Activated CD4-positive, alpha-beta memory T cell treated with anti-CD3 and anti-CD28 coated beads for 36 hours (primary cell): Measurements from ENCODE around the gene HLA-DRB5. TPM values are rescaled to one million over a fixed set of nuclear protein-coding genes. Genes with fewer than 3 reads are reported as not detected.
"Not testable (repeated sequence)": the region's sequence is repeated elsewhere in the genome, so short reads cannot be mapped to it uniquely, and the experiment has no call there.

ENCODE experiments used
- CTCF ChIA-PET: fragments of 350-600 bp; sonication (Branson Sonifier 250); formaldehyde crosslinking; loops from one replicate; lab custom pipeline; 2021; ENCODE audit warnings: antibody characterized with exemption, inconsistent platforms; lab: Charles Lee
- POLR2A ChIA-PET: fragments of 350-600 bp; sonication (Branson Sonifier 250); formaldehyde crosslinking; loops from one replicate; lab custom pipeline; 2021; ENCODE audit warnings: antibody characterized with exemption; lab: Charles Lee
- DNase-seq: peaks from one replicate; pipeline ENCODE4 v3.0.0-alpha.2; 2020
- H3K27ac Mint-ChIP-seq: one replicate; pipeline ENCODE4 v1.8.0; 2021; ENCODE audit warnings: mixed read lengths
- H3K27me3 Mint-ChIP-seq: one replicate; pipeline ENCODE4 v1.8.0; 2021; ENCODE audit warnings: mixed read lengths
- H3K36me3 Mint-ChIP-seq: one replicate; pipeline ENCODE4 v1.8.0; 2021; ENCODE audit warnings: mixed read lengths
- H3K4me1 Mint-ChIP-seq: one replicate; pipeline ENCODE4 v1.8.0; 2021; ENCODE audit warnings: low read depth, mixed read lengths
- H3K4me3 Mint-ChIP-seq: one replicate; pipeline ENCODE4 v1.8.0; 2021; ENCODE audit warnings: mild to moderate bottlenecking, mixed read lengths
- H3K9me3 Mint-ChIP-seq: one replicate; pipeline ENCODE4 v1.8.0; 2021; ENCODE audit warnings: mixed read lengths
- intact Hi-C: fragments of 100-400 bp; cut with micrococcal nuclease; formaldehyde crosslinking; loops from one replicate; pipeline ENCODE4 v1.15.1; 2023
- total RNA-seq, 2 experiments: library from RNA; stranded (reverse); gene quantifications; one replicate each; pipeline ENCODE4 v1.2.3, GENCODE V29; 2021

The HLA-DRB5 gene
- total RNA-seq, result under 1 TPM; 0.48 to 0.82 TPM

DNA sequence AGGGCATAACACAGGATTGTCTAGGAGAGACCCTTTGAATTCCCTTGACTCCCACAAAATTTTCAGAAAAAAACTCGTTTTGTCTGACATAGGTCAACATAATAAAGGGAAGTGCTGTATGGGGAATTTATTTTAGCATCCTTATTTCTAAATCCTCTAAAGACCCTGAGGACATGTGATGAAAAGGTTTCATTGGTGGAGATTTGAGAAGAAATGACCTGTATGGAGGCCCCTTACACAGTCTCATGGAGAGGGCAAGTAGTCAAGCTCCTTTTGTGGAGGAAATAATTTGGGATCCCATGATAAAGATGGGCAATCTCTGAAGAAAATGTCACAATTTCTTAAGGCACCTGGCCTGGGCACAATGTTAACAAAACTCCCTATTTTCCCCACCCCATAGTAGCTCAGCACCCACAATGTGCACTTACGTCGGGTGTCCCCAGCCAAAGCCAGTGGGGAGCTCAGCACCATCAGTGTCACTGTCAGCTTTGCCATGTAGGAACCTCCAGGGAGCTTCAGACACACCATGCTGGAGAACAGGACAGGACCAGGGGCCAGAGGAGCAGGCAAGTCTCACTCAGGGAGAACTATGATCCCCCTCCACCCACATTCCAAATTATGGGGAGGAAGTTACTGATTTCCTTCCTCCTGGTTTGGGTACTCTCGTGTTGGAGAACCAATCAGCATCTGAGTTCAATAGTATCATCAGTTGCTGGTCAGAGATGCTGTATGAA is at the start of gene HLA-DRB5:
TSS of gene HLA-DRB5 (minus strand) at position 591 of the 734 bp plus-strand sequence. CDS start at position 528, 63 bp downstream.
- H3K27ac Mint-ChIP-seq, result no peak within 1 kb of the TSS
- POLR2A ChIA-PET, result no interaction called here

DNA sequence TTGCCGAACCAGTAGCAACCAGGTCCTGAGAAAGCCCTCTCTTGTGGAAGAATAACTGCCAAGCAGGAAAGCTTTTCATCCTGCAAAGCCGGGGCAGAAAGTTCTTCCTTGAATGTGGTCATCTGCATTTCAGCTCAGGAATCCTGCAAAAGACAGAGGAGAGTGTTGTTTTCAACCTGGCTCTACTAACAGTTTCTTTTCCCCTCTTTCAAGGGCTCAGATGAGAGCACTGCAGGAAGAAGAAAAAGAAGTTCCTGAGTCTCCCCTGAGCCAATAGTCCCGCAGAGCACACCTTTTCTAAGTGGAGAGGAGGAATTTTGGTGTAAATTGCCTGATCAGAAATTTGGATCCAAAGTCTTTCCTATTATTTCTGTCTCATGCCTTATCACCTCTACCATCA is 48.9 kb upstream of the HLA-DRB5 start:
- H3K27me3 Mint-ChIP-seq, result no peaks in the 10 kb centered on the region
- ChIA-PET CTCF (interaction anchor here (0.6 kb wide), 1 partner anchor 103 kb away, joined by 3 read pairs; no protein-coding TSS in a partner anchor), POLR2A (no interaction called here)
- intact Hi-C loops, result no loop called here
- no peaks in the 10 kb centered on the region for H3K36me3 Mint-ChIP-seq
- H3K9me3 Mint-ChIP-seq, result no peaks in the 10 kb centered on the region
- no peak for DNase-seq
- H3K4me3 Mint-ChIP-seq, result no peak overlapping the region
- H3K27ac Mint-ChIP-seq, result no peak overlapping the region
- H3K4me1 Mint-ChIP-seq, result peaks cover 4% of the 10 kb centered on the region

More for the DNA sequence above, at the start of gene HLA-DRB5:
- H3K9me3 Mint-ChIP-seq, result no peaks in the 10 kb centered on the region
- H3K27me3 Mint-ChIP-seq, result no peaks in the 10 kb centered on the region
- H3K4me3 Mint-ChIP-seq, result peak within 1 kb of the TSS; percentile 48
- intact Hi-C loops, result loop anchor here (5.0 kb wide), 1 partner anchor 42 kb away; no protein-coding TSS in a partner anchor
- CTCF ChIA-PET, result no interaction called here
- no peaks in the 10 kb centered on the region for H3K36me3 Mint-ChIP-seq
- no peak for DNase-seq
- no peaks in the 10 kb centered on the region for H3K4me1 Mint-ChIP-seq

DNA sequence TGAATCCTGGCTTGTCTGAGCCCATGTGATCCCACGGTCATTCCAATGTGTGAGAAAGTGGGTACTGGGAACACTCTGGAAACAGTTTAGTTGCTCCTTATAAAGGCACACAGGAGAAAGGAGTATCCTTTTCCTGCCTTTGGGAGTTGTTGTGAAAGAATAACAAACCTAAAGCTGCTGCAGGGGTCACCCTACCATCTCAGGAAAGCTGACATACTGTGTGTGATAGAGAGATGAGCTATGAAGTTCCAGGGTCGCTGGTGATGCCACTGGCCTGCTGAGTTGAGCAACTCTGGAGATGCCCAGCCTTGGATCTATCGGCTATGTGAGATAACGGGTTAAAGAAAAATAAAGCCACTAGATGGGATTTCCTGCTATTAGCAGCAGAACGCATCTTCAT is 47.4 kb upstream of the HLA-DRB5 start:
- intact Hi-C loops, CTCF ChIA-PET, H3K4me1 Mint-ChIP-seq, H3K9me3 Mint-ChIP-seq, H3K27me3 Mint-ChIP-seq, H3K27ac Mint-ChIP-seq, H3K36me3 Mint-ChIP-seq, DNase-seq, POLR2A ChIA-PET, H3K4me3 Mint-ChIP-seq: not testable (repeated sequence)

DNA sequence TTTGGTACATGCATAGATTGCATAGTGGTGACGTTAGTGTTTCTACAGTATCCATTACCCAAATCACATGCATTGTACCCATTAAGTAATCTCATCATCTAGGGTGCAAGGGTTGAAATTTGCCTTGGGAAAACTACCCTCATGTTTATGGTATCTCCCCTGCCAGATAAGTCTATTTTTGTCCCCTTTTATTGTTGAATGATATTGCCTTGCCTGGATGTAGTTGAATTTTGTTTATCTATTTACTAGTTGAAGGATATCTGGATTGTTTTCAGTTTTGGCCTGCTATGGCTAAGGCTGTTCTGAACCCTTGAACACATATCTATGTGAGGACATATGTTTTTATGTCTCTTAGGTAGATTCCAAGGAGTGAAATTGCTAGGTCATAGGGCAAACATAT is 46.2 kb upstream of the HLA-DRB5 start:
- no peaks in the 10 kb centered on the region for H3K9me3 Mint-ChIP-seq
- no peak overlapping the region for H3K27ac Mint-ChIP-seq
- H3K27me3 Mint-ChIP-seq, result no peaks in the 10 kb centered on the region
- H3K4me1 Mint-ChIP-seq, result peaks cover 4% of the 10 kb centered on the region
- CTCF ChIA-PET, result no interaction called here
- POLR2A ChIA-PET, result no interaction called here
- no peaks in the 10 kb centered on the region for H3K36me3 Mint-ChIP-seq
- H3K4me3 Mint-ChIP-seq, result no peak overlapping the region
- DNase-seq, result no peak
- intact Hi-C loops, result no loop called here

DNA sequence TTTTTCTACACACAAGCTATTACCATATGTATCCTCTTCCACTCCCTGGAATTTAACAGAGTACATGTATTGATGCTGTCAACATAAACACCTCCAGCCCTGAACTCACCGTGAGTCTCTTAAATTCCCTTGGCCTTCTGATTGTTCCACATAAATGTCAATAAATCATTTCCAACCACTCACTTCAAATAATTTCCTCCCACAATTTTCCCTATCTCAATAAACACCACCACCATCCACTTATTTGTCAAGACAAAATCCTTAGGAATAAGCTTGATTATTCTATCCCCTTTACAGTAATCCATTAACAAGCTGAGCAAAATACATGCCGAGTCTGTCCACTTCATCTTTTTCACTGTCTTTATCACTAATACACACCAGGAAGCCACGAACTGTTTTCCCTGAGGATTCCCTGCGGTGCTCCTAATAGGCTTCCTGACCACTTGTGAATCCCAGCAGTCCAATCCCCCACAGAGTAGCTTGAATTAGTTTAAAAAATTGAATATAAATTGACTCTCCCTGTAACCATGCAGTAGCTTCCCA is 40.3 kb upstream of the HLA-DRB5 start:
- Mint-ChIP-seq H3K27me3 (peaks cover 2% of the 10 kb centered on the region), H3K27ac (no peak overlapping the region), H3K4me3 (no peak overlapping the region), H3K9me3 (no peaks in the 10 kb centered on the region), H3K36me3 (no peaks in the 10 kb centered on the region), H3K4me1 (peaks cover 4% of the 10 kb centered on the region)
- ChIA-PET POLR2A (no interaction called here), CTCF (no interaction called here)
- no peak for DNase-seq
- intact Hi-C loops, result loop anchor here (5.0 kb wide), 1 partner anchor 43 kb away; no protein-coding TSS in a partner anchor

DNA sequence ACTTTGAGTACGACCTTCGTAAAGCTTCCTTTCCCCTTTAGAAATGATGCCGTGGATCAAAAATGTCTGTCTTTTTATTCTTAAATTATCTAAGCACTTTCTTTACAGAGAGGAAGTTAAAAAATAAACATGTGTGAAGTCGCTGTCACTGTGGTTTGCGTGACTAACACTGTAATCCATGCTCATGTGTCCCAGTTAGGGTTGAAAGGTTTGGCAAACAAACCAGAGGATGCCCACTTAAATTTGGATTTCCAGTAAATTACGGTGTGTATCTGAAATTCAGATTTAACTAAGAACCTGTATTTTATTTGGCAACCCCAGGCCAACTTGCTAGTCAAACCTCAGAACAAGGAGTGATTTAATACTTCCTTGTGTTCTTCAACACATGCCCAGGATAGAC is 38.5 kb upstream of the HLA-DRB5 start:
- no peaks in the 10 kb centered on the region for H3K36me3 Mint-ChIP-seq

DNA sequence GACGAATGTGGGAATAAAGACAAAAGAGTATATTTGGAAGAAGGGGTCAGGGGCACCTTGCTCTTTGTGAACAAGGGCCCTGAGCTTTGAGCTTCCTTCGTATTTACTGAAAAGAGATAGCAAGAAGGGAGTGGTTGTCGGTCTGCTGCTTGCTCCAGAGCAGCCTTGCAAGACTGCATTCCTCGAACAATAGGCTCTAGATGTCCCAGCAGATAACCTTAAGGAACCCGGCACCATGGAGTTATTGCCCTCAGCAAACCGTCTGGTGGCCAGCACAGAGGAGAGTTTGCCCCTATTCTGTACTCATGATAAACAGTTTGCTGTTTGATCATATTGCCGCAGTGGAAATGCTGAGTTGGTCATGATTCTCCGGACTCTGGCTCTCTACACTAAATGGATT is 36.9 kb upstream of the HLA-DRB5 start:
- POLR2A ChIA-PET, result no interaction called here
- Mint-ChIP-seq H3K27me3 (peaks cover 3% of the 10 kb centered on the region), H3K4me1 (peaks cover 4% of the 10 kb centered on the region), H3K4me3 (no peak overlapping the region), H3K9me3 (no peaks in the 10 kb centered on the region), H3K36me3 (no peaks in the 10 kb centered on the region), H3K27ac (no peak overlapping the region)
- CTCF ChIA-PET, result no interaction called here
- DNase-seq, result no peak
- intact Hi-C loops, result no loop called here

More for the DNA sequence above, 38.5 kb upstream of the HLA-DRB5 start:
- peaks cover 2% of the 10 kb centered on the region for H3K27me3 Mint-ChIP-seq
- H3K4me3 Mint-ChIP-seq, result no peak overlapping the region
- ChIA-PET POLR2A (no interaction called here), CTCF (no interaction called here)
- no peak for DNase-seq
- no peak overlapping the region for H3K27ac Mint-ChIP-seq
- intact Hi-C loops, result no loop called here
- peaks cover 4% of the 10 kb centered on the region for H3K4me1 Mint-ChIP-seq
- H3K9me3 Mint-ChIP-seq, result no peaks in the 10 kb centered on the region

DNA sequence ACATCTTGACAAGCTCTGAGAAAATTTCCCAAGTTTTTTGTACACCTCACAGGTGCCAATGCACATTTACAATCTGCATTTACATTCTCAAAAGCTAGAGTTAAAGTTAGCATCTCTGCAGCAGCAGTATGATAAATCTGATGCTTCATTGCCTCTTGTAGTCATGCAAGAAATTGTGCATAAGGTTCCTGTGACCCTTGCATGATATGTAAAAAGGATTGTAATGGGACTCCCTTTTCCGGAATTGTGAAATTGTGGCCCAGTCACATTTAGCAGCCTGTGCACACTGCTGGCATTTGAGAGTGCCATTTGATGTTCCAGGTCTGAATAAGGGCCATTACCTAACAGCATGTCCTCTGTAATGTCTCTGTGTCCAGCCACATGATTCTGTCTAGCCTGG is 35.4 kb upstream of the HLA-DRB5 start:
- H3K27me3 Mint-ChIP-seq, result peaks cover 4% of the 10 kb centered on the region
- peaks cover 4% of the 10 kb centered on the region for H3K4me1 Mint-ChIP-seq
- CTCF ChIA-PET, result no interaction called here
- H3K4me3 Mint-ChIP-seq, result no peak overlapping the region
- POLR2A ChIA-PET, result no interaction called here
- intact Hi-C loops, result no loop called here
- DNase-seq, result no peak
- no peaks in the 10 kb centered on the region for H3K36me3 Mint-ChIP-seq
- H3K9me3 Mint-ChIP-seq, result no peaks in the 10 kb centered on the region
- no peak overlapping the region for H3K27ac Mint-ChIP-seq

DNA sequence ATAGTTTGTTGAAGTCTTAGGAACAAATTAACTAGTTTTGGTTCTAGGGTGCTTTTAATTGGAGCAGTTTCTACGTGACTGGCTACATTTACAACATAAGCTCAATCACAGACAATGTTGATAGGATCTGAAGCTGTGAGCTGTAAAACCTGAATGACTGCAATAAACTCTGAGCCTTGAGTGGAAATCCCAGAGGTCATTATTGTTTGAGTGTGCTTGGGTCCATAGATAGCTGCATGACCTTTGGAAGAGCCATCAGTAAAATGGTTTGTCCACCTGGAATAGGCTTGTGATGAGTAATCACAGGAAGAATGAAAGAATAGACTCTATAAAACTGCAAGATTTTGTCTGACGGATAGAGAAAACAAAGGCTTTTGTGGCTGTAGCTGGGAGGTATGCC is 32.9 kb upstream of the HLA-DRB5 start:
- H3K4me1 Mint-ChIP-seq, result no peaks in the 10 kb centered on the region
- ChIA-PET POLR2A (no interaction called here), CTCF (no interaction called here)
- H3K27me3 Mint-ChIP-seq, result peaks cover 2% of the 10 kb centered on the region
- H3K27ac Mint-ChIP-seq, result no peak overlapping the region
- no peak overlapping the region for H3K4me3 Mint-ChIP-seq
- intact Hi-C loops, result no loop called here
- no peaks in the 10 kb centered on the region for H3K9me3 Mint-ChIP-seq
- H3K36me3 Mint-ChIP-seq, result no peaks in the 10 kb centered on the region
- no peak for DNase-seq

DNA sequence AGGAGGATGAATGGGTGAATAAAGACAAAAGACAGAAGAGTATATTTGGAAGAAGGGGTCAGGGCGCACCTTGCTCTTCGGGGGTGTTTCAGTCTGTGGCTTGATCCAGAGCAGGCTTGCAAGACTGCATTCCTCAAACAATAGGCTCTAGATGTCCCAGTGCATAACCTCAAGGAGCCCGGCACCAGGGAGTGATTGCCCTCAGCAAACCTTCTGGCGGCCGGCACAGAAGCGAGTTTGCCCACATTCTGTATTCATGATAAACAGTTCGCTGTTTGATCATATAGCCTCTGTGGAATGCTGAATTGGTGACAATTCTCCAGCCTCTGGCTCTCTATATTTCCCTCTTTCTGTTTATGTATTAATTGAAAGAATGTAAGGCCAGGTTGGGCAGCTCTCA is 29.7 kb upstream of the HLA-DRB5 start:
- intact Hi-C loops, result no loop called here
- POLR2A ChIA-PET, result no interaction called here
- peaks cover 8% of the 10 kb centered on the region for H3K27me3 Mint-ChIP-seq
- CTCF ChIA-PET, result interaction anchor here (1.4 kb wide), 1 partner anchor 63 kb away, joined by 4 read pairs; no protein-coding TSS in a partner anchor
- H3K36me3 Mint-ChIP-seq, result no peaks in the 10 kb centered on the region
- H3K4me1 Mint-ChIP-seq, result no peaks in the 10 kb centered on the region
- H3K9me3 Mint-ChIP-seq, result no peaks in the 10 kb centered on the region
- no peak for DNase-seq
- no peak overlapping the region for H3K27ac Mint-ChIP-seq
- H3K4me3 Mint-ChIP-seq, result no peak overlapping the region

DNA sequence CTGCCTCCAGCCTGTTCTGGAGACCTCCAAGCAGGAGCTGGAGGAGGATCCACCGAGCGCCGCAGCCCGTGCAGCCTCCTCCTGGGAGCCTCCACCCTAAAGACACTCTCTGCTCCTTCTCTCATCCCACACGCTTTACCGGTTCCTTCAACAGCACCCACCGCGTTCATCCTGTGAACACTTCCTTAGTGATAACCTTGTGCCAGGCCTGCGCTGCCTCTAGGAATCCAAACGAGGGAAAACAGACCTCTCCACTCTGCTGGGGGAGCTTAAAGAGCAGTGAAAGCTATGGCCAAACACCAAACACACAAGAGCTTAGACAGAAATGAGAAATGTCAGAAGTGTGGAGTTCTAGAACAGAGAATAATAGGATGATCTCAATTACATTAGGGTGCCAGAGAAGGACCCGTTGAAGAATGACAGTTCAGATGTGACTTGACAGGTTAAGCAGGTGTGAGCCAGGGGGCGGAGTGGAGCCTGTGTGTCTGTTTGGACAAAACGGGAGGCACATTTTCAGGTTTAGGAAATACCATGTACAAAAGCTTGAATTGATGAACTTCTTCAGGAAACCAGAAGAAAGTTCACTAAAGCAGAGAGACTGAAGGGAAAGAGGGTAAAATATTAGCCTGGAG is 28.5 kb upstream of the HLA-DRB5 start:
- Mint-ChIP-seq H3K36me3 (no peaks in the 10 kb centered on the region), H3K9me3 (no peaks in the 10 kb centered on the region), H3K4me1 (peaks cover 2% of the 10 kb centered on the region), H3K4me3 (no peak overlapping the region), H3K27me3 (peaks cover 8% of the 10 kb centered on the region), H3K27ac (no peak overlapping the region)
- intact Hi-C loops, result no loop called here
- ChIA-PET CTCF (interaction anchor here (0.8 to 1.4 kb wide), 2 partner anchors 22 to 64 kb away, joined by 3 to 4 read pairs; no protein-coding TSS in a partner anchor), POLR2A (no interaction called here)
- no peak for DNase-seq

DNA sequence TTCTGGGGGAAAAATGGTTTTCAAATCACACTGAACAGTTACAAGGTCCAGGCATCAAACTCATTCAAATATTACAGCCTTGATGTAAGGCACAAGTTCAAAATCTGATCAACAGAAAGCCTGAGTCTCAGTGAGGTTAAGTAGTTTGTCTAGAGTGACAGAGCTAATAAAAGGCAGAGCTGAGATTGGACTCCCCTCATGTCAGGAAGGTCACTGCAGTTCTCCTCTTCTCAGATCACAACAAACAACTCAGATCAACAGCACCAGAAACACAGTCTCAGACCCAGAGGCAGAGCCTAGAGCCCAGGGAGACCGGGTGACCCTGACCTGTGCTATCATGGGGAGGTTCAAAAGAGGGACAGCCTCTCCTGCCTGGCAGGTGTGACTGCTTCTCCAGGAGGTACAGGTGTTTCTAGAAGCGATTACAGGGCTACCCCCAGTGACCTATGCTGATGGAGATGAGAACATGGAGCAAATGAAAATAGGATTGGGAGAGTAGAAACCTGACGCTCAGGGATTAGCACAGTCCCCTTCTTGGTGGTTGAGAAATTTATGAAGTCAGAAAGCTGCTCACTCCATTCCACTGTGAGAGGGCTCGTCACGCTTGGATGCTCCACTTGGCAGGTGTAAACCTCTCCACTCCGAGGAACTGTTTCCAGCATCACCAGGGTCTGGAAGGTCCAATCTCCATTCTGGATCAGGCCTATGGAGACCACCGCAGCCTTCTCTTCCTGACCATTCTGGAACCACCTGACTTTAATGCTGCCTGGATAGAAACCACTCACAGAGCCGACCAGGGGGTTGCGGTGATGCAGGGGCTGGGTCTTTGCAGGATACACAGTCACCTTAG is 24.3 kb upstream of the HLA-DRB5 start:
- Mint-ChIP-seq H3K36me3 (no peaks in the 10 kb centered on the region), H3K4me1 (peaks cover 2% of the 10 kb centered on the region), H3K4me3 (no peak overlapping the region), H3K27me3 (peaks cover 6% of the 10 kb centered on the region), H3K9me3 (no peaks in the 10 kb centered on the region), H3K27ac (no peak overlapping the region)
- ChIA-PET CTCF (no interaction called here), POLR2A (no interaction called here)
- intact Hi-C loops, result no loop called here
- no peak for DNase-seq
